Mucosa of rectum (tissue), 2 donors: ENCODE results near the gene CST3.
"Not testable (repeated sequence)": the region's sequence is repeated elsewhere in the genome, so short reads cannot be mapped to it uniquely, and the experiment has no call there.

Source experiments
- H3K27ac ChIP-seq, 2 donors: one replicate each; pipeline ENCODE4 v1.7.0; 2013; ENCODE audit warnings: inconsistent platforms in 2 of 2, low read depth in 2 of 2, low read length in 2 of 2
- H3K27me3 ChIP-seq, 2 donors: one replicate each; pipeline ENCODE4 v1.7.0; 2013; ENCODE audit warnings: low read length in 2 of 2; ENCODE audit not compliant: control insufficient read depth in 2 of 2, insufficient read depth in 2 of 2
- H3K36me3 ChIP-seq, 2 donors: one replicate each; pipeline ENCODE4 v1.7.0; 2013; ENCODE audit warnings: low read length in 2 of 2; ENCODE audit not compliant: control insufficient read depth in 2 of 2, insufficient read depth in 2 of 2
- H3K4me1 ChIP-seq, 2 donors: one replicate each; pipeline ENCODE4 v1.7.0; 2013; ENCODE audit warnings: low read length in 2 of 2, mild to moderate bottlenecking in 1 of 2; ENCODE audit not compliant: control insufficient read depth in 2 of 2, insufficient read depth in 2 of 2
- H3K4me3 ChIP-seq, 2 donors: one replicate each; pipeline ENCODE4 v1.7.0; 2013; ENCODE audit warnings: low read length in 2 of 2
- H3K9ac ChIP-seq, 2 donors: one replicate each; pipeline ENCODE4 v1.7.0; 2013; ENCODE audit warnings: low read length in 2 of 2, low read depth in 1 of 2, mild to moderate bottlenecking in 1 of 2
- H3K9me3 ChIP-seq, 2 donors: one replicate each; pipeline ENCODE4 v1.7.0; 2013; ENCODE audit warnings: low read length in 2 of 2; ENCODE audit not compliant: control insufficient read depth in 2 of 2
- donor health status: healthy.
- donor health status: Normal muscosa, but diverticular disease.

CST3 gene

DNA sequence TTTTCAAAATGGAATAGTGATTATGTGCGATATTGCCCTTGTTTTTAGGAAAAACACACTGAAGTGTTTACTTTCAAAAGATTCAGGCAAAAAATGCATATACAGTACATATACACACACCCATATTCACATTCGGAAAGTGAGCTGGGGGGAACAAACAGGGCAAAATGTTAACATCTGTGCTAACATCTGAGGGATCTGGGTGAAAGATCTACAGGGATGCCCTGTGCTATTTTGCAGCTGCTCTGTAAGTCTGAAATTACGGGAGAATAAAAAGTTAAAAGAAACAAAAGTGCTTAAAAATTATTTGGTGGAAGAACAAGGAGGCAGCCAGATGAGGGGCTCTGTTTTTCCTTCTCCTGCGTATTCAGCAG is 860 bp downstream of the CST3 start:
- Histone ChIP-seq H3K4me1 (peaks cover 18 to 24% of the 10 kb centered on the region in 2 donors), H3K9me3 (no peaks in the 10 kb centered on the region)

DNA sequence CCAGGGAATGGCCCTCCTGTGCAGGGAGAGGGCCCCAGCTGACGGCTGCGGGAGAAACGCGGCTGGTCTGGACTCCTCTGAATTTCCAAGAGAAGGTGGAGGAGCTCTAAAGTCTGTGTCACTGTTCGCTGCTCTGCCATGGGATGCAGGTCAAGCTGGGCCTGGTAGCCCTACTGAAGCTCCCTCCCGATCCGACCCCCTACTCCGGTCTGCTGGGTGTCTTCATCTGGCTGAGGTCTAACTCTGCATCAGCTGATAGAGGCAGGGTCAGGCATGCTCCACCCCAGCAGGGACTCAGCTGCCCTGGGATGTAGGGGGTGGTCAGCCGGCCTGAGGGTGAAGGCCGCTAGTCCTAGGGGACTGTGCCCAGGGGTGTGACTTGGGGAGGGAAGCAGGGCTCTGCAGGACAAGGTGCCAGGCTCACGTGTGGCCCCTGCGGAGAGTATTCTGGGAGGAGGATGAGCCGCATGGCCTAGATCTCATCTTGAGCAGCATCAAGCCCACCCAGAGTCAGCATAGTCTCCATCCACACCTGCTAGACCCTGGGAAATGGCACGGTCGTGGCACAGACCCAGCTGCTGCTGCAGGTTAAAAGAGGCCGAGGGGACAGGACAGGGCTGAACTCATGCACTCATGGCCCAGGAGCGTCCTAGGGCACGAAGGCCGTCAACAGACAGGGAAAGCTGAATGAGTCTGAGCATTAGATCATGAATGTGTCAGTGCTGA is 1.4 kb downstream of the CST3 start:
- H3K4me1 ChIP-seq: peaks cover 18 to 24% of the 10 kb centered on the region in 2 donors
- H3K36me3 ChIP-seq: peaks cover 17 to 22% of the 10 kb centered on the region in 2 donors
- H3K27ac ChIP-seq: peak overlapping the region in 1 of 2 donors; percentile 97
- peak overlapping the region; percentile 68 to 93 for H3K9ac ChIP-seq
- H3K27me3 ChIP-seq: no peaks in the 10 kb centered on the region
- H3K9me3 ChIP-seq: no peaks in the 10 kb centered on the region
- peak overlapping the region; percentile 81 to 86 for H3K4me3 ChIP-seq

More for the DNA sequence above, 860 bp downstream of the CST3 start:
- Histone ChIP-seq H3K27ac (peak overlapping the region; percentile 94 to 97), H3K9ac (peak overlapping the region; percentile 68 to 93), H3K36me3 (peaks cover 17 to 22% of the 10 kb centered on the region in 2 donors), H3K4me3 (peak overlapping the region; percentile 81 to 86), H3K27me3 (no peaks in the 10 kb centered on the region)

DNA sequence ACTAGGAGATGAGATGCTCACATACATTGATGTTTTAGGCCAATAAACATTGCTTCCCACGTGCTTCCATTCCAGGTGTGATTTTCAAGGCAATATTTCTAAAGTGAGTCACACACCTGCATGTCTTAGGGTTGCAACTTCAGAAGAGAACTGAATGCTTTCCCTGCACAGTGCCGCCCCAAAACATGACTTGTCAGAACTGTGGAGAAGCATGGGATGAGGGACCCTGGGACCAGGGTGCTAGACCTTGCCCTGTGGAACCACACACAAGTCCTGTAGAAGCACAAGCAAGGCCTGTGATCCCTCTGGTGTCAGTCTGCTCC is 2.0 kb downstream of the CST3 start:
- H3K27me3 ChIP-seq, H3K9me3 ChIP-seq, H3K27ac ChIP-seq, H3K9ac ChIP-seq: not testable (repeated sequence)
- Histone ChIP-seq H3K36me3 (peaks cover 17 to 22% of the 10 kb centered on the region in 2 donors), H3K4me3 (peak overlapping the region; percentile 81 to 86), H3K4me1 (peaks cover 18 to 24% of the 10 kb centered on the region in 2 donors)

DNA sequence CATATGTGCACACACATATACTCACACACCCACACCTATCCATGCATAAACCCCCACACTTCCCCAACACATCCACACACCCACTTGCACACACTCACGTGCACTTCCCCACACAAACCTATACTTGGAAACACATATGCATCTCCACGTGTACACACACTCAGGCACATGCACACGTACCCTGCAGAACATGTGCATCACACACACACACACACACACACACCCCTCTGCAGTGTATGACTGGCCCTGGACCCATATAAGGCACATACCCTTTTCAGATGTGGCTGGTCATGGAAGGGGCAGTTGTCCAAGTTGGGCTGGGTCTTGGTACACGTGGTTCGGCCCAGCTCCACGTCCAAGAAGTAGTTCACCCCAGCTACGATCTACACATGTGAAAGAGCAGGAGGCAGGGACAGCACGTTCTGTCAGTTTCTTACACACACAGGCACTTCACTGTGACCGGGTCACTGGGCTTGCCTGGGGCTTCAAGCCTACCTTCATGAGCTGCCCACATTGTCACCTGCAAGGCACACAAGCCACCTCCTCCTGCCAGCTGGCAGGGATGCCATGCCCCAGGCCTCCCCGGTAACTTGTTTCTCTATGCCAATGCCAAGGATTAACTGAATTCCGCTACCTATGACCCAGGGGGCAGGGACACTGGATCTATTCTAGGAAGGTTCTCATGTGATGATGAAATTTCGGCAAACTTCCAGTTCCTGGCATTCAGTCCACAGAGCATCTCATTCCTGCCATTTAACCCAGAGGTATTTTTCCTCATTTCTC is 2.6 kb downstream of the CST3 start:
- no peaks in the 10 kb centered on the region for H3K9me3 ChIP-seq
- H3K4me3 ChIP-seq: peak overlapping the region in 1 of 2 donors; percentile 33
- no peak overlapping the region for H3K27ac ChIP-seq
- no peak overlapping the region for H3K9ac ChIP-seq
- peaks cover 22 to 24% of the 10 kb centered on the region in 2 donors for H3K4me1 ChIP-seq
- H3K36me3 ChIP-seq: peaks cover 17 to 22% of the 10 kb centered on the region in 2 donors
- H3K27me3 ChIP-seq: no peaks in the 10 kb centered on the region

DNA sequence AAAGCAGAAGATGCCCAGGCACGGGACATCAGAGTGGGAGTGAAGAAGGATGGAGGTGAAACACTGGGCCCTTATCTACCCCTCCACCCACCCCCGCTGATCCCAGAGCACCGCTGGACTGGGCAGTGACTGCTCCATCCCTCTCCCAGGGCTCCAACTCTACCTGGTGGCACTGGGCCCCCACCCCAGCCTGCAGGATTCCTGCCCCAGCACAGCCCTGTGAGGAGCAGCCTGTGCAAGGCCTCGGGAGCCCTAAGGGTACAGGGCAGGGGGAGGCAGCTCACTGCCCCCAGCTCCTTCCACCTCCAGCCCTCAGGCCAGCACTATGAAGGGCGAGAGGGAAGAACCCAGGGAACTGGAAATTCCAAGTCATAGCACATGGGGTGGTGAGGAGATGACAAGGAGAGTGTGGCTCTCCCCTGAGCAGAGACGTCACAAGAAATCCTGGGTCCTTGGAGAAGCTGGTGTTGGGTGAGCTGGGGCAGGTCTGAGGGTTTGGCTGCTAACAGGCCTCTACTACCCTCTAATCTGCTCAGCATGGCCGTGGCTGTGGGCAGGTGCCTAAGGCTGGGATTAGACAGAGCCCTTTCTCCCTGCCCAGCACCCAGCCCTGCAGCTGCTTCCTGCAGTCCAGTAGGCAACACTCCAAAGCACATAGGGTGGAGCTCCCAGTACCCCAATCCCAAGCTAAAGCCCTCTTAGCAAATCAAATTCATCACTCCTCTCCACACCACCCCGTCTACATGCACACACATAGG is 3.5 kb downstream of the CST3 start:
- H3K27me3 ChIP-seq: no peaks in the 10 kb centered on the region
- H3K4me3 ChIP-seq: no peak overlapping the region
- no peak overlapping the region for H3K27ac ChIP-seq
- peaks cover 17 to 22% of the 10 kb centered on the region in 2 donors for H3K36me3 ChIP-seq
- peaks cover 21 to 31% of the 10 kb centered on the region in 2 donors for H3K4me1 ChIP-seq
- no peaks in the 10 kb centered on the region for H3K9me3 ChIP-seq
- H3K9ac ChIP-seq: no peak overlapping the region

DNA sequence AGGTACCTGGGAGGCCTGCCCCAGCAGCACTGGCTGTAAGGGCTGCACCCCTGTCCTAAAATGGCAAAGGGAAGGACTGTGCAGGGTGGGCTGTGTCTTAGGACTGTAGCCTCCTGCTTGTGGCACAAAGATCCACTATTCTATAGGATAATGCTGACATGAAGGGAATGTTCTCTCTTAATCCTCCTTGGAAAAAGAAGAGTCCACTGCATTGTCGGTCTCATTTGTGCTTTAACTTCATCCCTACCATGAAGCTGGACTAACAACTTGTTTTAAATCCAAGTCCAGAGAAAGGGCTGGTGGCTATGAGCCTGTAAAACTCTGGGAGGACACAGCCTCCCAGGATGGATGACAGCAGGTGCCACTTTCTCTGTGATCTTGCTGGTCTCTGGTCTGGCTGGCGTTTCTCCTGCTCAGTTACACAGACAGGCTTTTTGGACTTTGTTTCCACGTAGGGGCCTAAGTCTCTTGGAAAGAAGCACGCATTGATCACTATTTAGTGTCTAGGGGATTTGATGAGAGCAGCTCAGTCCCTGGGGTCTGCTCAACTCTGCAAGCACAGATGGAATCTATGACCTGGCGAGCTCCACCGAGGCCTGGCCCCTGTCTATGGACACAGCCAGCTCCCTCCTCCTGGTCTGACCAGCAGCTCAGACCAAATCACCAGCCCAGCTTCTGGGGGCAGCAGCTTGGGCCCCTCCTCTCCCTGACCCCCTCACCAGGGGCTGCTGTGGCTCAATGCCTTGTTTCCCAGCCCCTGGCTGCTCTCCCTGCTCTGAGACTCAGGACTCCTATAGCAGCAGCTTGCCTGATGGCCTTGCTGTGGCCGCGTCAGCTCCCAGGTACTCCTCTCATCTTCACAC is 4.8 kb downstream of the CST3 start:
- peaks cover 21 to 38% of the 10 kb centered on the region in 2 donors for H3K4me1 ChIP-seq
- H3K27me3 ChIP-seq: no peaks in the 10 kb centered on the region
- no peak overlapping the region for H3K4me3 ChIP-seq
- H3K9ac ChIP-seq: no peak overlapping the region
- no peaks in the 10 kb centered on the region for H3K9me3 ChIP-seq
- H3K27ac ChIP-seq: no peak overlapping the region
- H3K36me3 ChIP-seq: peaks cover 17 to 22% of the 10 kb centered on the region in 2 donors

DNA sequence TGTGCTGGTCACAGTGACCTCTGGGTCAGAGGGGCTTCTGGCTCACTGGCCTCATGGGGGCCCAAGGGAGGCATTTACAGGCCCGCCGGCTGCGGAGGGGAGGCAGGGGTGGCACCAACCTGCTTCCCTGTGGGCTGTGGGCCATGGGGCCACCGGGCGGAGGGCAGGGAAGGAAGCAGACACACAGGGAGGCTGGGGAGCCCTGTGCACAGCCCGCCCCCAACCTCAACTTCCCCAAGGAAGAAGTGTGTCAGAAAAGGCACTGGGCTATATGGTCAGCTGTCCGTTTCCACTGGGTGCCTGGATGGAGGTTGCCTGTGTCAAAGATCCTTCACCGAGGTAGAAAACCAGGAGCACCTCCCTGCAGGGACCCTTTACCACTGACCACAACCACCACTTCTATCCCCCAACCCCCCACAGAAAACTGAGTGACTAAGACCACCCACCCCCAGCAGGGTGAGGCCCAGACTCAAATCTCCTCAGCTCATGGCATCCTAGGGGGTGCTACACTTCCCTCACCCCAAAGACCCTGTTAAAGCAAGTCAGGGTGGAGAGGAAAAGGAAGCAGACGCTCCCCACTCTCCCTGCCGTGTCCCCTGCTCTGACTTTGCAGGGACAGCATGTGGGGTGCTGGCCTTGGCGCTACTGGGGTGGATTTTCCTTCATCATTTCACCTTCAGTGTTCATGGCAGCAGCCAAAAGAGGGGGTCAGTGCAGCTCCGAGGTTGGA is 5.6 kb downstream of the CST3 start:
- Histone ChIP-seq H3K27me3 (no peaks in the 10 kb centered on the region), H3K4me3 (no peak overlapping the region), H3K9ac (no peak overlapping the region), H3K36me3 (peaks cover 17 to 22% of the 10 kb centered on the region in 2 donors), H3K4me1 (peaks cover 21 to 38% of the 10 kb centered on the region in 2 donors), H3K27ac (no peak overlapping the region), H3K9me3 (no peaks in the 10 kb centered on the region)

DNA sequence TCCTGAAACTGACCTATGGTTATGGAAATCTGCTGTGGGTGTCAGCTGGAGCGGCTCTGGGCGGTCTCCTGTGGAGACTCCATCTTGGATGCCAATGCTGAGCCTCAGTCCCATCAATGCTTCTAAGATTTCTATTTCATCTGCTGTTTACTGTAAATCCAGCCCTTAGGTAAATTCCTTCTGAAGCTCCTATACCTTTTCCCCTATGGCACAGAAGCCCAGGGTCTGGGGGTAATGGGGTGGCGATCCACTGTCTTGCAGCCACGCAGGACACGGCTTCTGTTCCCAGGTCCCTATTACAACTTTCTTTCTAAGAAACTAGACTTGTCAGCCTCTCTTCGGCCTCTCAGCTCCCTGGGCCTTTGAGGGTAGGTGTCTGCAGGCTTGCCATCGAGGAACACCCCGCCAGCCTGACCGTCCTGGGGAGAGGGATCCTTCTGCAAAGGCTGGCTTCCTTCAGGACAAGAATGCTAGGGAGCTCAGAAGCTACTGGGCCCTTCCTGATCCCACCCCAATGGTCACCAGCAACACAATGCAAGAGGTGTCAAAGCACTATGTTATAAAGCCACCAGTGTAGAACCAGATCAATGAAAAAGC is 6.4 kb downstream of the CST3 start:
- Histone ChIP-seq H3K27me3 (no peaks in the 10 kb centered on the region), H3K27ac (no peak overlapping the region), H3K9ac (no peak overlapping the region), H3K9me3 (no peaks in the 10 kb centered on the region), H3K36me3 (peaks cover 17 to 22% of the 10 kb centered on the region in 2 donors), H3K4me1 (peaks cover 14 to 33% of the 10 kb centered on the region in 2 donors), H3K4me3 (no peak overlapping the region)

DNA sequence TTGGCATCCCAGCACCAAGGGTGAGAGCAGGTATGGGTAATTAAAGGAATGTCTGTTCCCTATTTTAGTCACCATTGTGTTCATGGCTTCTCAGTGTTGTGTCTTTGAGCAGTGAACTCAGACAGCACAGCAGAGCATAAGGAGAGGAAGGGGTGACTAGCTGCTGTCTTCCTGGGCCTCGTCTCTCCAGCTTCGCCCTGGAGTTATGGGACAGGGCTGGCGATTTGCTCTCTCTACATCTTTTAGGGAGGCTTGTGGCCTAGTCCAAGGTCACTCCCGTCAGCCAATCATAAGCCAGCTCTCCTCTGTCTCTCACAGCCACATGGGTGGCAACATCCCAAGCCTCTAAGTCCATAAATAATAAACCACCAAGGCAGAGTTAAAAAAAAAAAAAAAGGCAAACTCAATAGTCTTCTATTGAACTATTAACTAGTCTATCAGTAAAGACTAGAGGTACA is 7.3 kb downstream of the CST3 start:
- Histone ChIP-seq H3K9me3 (no peaks in the 10 kb centered on the region), H3K27ac (peak overlapping the region; percentile 64 to 75), H3K36me3 (peaks cover 17 to 22% of the 10 kb centered on the region in 2 donors), H3K27me3 (no peaks in the 10 kb centered on the region), H3K4me1 (peaks cover 8 to 26% of the 10 kb centered on the region in 2 donors), H3K9ac (no peak overlapping the region), H3K4me3 (no peak overlapping the region)
